Measurements from ENCODE around the gene CCDC81. TPM values are rescaled to one million over a fixed set of nuclear protein-coding genes. Genes with fewer than 3 reads are reported as not detected.

The CCDC81 gene
- total RNA-seq, 1 donor from 2014 or later: 2.9 TPM

DNA sequence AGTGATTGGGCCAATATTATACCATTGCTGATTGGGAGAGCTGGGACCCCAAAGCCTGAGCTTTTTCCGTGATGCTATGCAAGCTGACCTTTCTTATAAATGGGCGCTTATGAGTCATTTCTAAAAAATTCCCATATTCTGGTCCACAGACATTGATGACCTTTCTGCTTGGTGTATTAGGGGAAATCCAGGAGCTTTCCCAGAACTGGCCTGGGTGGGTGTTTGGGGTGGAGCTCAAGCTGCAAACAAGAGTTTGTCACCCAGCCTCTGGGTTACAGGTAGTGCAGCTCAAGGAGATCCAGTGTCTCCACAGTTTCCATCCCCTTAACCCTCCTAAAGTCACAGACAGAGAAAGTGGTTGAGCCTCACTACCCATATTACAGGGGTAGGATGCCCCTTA is 67.7 kb downstream of the CCDC81 start:
- no peak for DNase-seq

DNA sequence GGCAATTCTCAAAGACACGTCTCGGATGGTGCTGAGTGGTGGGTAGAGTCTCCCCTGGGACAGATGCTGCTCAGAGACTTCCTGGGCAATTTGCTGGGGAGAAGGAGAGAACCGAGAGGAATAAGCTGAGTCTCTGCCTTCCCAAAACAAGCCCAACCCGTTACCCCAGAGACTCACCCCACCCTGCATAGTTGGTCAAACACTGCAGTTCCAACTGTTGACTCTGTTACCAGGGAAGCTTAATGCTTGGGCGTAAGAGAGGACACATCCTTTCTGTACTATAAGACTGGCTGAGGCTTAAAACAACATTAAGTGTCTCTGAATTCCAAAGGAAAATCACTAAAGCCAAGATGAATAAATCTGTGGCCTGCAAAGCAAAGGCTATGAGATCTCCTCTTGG is 68.1 kb downstream of the CCDC81 start:
- peak; percentile 18 for DNase-seq

- DNase-seq: no peak
Measured at GRCh38 chr11:86443415-86443814, 68.7 kb downstream of the CCDC81 start.

- no peak for DNase-seq
Measured at GRCh38 chr11:86444981-86445380, 70.3 kb downstream of the CCDC81 start.

- no peak for DNase-seq
Measured at GRCh38 chr11:86446163-86446923, 71.7 kb downstream of the CCDC81 start.

GRCh38 chr11:86446924-86447285 is 72.2 kb downstream of the CCDC81 start:
- DNase-seq: no peak

DNA sequence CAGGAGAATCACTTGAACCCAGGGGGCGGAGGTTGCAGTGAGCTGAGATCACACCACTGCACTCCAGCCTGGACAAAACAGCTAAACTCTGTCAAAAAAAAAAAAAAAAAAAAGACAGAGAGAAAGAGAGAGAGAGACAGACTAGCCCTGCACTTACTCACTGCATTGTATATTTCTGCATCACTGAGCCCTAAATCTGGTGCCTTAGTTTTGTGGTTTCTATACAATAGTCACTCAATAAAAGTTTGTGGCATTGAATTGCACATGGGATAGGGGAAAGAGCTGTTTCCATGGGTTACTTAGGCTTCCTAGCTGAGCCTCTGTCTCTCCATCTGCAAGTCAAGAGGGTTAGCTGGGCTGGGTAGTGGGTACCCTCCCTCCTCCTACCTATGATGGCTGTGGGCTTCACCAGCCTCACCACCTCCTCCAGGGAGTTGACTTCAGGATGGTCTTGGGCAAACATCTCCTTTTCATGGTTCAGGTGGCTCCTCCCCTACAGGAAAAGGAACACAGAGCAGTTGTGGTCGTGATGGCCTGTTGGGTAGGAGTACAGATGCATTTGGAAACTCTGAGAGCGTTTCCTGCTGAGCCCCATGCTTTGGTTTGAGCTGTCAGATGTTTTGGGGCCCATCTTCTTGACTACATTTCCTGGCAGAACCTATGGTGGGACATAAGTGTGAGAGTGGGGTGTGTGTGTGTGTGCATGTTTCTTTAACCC is 73.2 kb downstream of the CCDC81 start:
- DNase-seq: no peak

- no peak for DNase-seq
Measured at GRCh38 chr11:86449993-86450629, 75.4 kb downstream of the CCDC81 start.

DNA sequence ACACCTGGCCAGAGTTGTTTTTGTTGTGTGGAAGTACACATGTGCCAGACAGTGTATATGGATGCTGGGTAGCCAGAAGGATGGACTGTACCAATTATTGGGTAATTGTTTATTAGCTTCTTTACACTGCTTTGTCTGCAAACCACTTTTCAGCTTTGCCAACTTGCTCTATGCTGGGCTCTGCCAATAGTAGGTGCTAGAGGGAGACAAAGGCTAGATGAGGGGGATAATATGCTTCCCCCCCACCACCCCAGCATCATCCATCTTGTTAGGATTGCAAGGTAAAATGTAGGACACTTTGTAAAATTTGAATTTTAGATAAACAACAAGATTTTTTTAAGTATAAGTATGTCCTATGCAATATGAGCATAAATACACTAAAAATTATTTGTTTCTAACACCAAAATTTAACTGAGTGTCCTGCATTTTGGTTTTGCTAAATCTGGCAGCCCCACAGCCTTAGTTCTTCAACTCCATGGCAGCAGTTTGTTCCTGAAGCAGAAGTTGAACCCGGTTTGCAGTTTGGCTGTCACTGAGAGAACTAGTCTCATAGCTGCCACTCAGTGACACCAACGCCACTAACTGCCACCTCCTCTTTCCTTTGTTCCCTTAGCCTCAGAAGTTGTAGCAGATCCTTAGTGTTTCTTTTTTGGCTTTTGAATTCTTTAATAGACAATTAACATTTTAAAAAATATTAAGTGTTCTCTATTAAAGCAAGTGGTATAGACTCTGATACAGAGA is 78.8 kb downstream of the CCDC81 start:
- DNase-seq: no peak

DNA sequence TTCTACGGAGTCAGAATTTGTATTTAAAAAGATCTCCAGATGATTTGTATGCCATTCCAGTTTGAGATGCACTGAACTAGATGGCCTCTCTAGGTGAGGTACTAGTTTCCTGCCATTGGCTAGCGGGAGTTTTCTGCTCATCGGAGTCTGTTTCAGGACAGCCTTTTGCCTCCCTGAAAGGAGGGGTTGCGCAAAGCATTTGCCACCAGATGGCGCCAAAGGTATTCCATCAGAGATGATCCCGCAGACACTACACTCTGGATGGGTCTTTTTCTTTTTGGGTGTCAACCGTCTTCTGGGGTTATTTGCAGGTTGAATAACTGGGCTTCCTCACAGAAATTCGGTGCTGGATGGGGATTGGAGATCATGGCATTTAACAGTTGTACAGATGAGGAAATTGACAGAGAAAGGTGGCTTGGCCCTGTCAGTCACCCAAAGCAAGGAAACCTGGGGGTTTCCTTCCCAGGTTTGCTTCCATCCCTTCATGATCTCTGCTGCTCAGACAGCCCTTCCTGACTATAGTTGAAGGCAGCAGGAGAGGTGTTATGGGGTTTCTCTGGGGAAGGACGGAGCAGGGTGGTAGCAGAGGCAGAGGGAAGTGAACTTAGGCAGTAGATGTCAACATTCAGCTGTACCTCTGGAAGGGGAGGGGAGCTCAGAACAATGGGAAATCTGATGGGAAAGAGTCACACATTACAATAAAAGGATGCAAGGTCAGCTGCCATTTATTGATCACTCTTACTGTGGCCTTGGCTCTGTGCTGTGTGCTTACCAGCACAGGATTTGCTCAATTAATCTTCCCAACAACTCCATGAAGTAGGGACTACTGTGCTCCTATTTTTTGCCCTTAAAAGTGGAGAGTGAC is 81.6 kb downstream of the CCDC81 start:
- DNase-seq: peak; percentile 95

- no peak for DNase-seq
Measured at GRCh38 chr11:86458294-86459001, 83.8 kb downstream of the CCDC81 start.

DNA sequence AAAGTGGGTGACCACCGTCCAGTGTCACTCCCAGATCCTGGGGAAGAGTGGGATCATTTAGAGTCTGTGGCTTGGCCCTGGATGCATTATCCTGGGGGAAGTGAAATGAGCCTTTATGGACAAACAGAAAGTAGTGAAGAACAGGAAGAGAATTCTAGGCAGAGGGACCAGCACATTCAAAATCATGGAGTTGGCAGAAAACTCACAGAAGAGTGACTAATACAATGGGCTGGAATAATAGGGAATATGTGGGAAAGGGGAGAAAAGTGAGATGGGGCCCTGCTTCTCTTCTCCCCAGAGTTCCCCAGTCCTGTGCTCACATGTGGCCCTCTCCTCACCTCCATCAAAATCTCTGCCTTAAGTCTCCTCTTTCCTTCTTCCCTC is 84.3 kb downstream of the CCDC81 start:
- DNase-seq: no peak

- DNase-seq: peak; percentile 66
Measured at GRCh38 chr11:86459682-86460460, 85.2 kb downstream of the CCDC81 start.

GRCh38 chr11:86460461-86461385 is 86.0 kb downstream of the CCDC81 start:
- no peak for DNase-seq

- no peak for DNase-seq
Measured at GRCh38 chr11:86461892-86462291, 87.2 kb downstream of the CCDC81 start.

DNA sequence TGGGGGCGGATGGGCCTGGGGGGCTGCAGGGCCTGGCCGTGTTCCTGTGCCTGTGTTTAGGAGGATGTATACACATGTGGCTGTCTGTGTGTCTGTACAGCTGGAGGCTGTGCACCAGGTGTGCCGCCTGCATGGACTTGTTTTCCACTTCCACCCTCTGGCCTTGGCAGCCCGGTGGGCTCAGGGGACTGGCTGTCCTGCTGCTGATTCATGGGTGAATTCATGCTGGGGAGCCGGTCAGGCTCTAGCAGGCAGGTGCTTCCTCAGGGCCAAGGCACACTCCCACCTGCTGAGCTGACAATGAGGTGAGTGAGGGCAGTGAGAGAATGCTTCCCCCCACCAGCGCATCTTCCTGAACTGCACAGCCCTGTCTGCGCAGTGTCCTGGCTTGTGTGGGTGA is 88.4 kb downstream of the CCDC81 start:
- DNase-seq: no peak

GRCh38 chr11:86463955-86464354 is 89.3 kb downstream of the CCDC81 start:
- DNase-seq: no peak

DNA sequence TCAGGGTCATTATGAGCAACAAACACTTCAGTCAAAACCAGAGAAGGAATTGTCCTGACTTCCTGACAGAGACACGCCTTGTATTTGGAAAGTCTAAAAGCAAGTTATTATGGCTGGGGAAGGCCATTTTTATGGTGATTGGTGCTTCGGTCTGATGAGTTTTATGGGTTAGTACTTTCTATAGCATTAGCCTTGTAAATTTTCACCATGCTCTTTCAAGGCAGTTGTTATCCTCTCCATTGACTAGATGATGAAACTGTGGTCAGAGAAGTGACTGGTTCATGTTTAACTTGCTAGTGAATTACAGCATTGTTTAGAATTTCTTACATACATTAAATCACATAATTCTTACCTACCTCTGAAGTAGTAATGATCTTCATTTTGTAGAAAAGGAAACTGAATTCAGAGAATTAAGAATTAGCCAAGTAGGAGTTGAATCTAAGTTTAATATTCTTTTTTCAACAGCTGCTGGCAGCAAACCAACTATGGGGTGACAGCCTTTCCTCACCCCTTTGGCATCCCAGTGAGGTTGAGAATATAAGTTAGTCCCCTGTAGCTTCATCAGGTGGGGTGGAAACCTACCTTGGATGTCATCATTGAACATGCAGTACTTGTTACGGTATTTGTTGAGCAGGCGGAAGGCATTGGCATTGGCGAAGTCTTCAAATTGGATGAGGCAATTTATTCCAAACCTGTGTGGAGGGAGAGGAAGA is 90.0 kb downstream of the CCDC81 start:
- DNase-seq: no peak

Measured in tongue (tissue), 2 donors.